HepG2 (cell line): ENCODE results near the gene NSUN6.

Experiments used
- CTCF ChIP-seq: sonication (generic); formaldehyde crosslinking; IDR thresholded peaks from 2 replicates; pipeline ENCODE4 v1.5.0; 2020; ENCODE audit warnings: mild to moderate bottlenecking, missing genetic modification reagents, moderate library complexity
- EP300 ChIP-seq, 3 experiments: sonication (generic) in 1 of 3; formaldehyde crosslinking in 1 of 3; IDR thresholded peaks; 2 replicates each; pipeline versions ENCODE4 v1.5.1 to v1.6.1; 2011 to 2020; ENCODE audit warnings: low read depth in 2 of 3, low read length in 2 of 3, borderline replicate concordance in 1 of 3, improper control_type of control experiment in 1 of 3, mild to moderate bottlenecking in 1 of 3, missing genetic modification reagents in 1 of 3, moderate library complexity in 1 of 3
- HOXA3 ChIP-seq: sonication (generic); formaldehyde crosslinking; IDR thresholded peaks from 2 replicates; pipeline ENCODE4 v1.5.0; 2020; ENCODE audit warnings: missing genetic modification reagents
- HOXA5 ChIP-seq: sonication (generic); formaldehyde crosslinking; IDR thresholded peaks from 2 replicates; pipeline ENCODE4 v1.4.0; 2020; ENCODE audit warnings: missing genetic modification reagents
- KDM1A ChIP-seq: IDR thresholded peaks from 2 replicates; pipeline ENCODE4 v1.6.1; 2016; ENCODE audit warnings: missing compliant biosample characterization
- KDM5A ChIP-seq: fragments of 200-600 bp; sonication (generic); IDR thresholded peaks from 2 replicates; pipeline ENCODE4 v1.7.0; 2018; ENCODE audit warnings: antibody characterized with exemption, mild to moderate bottlenecking, low read length, borderline replicate concordance
- NFE2L1 ChIP-seq: sonication (generic); formaldehyde crosslinking; IDR thresholded peaks from 2 replicates; pipeline ENCODE4 v1.4.0; 2020; ENCODE audit warnings: missing genetic modification reagents, mild to moderate bottlenecking, borderline replicate concordance
- NR2F2 ChIP-seq: IDR thresholded peaks from 2 replicates; pipeline ENCODE4 v1.6.1; 2012; ENCODE audit warnings: low read depth, inconsistent platforms, borderline replicate concordance
- SP140L ChIP-seq: sonication (generic); formaldehyde crosslinking; IDR thresholded peaks from 2 replicates; pipeline ENCODE4 v1.4.0; 2020; ENCODE audit warnings: missing genetic modification reagents, borderline replicate concordance
- SUZ12 ChIP-seq: fragments of 150-350 bp; IDR thresholded peaks from 2 replicates; pipeline ENCODE4 v1.6.1; 2014; ENCODE audit warnings: low read depth, low read length
- TRIM24 ChIP-seq: sonication (generic); formaldehyde crosslinking; IDR thresholded peaks from 2 replicates; pipeline ENCODE4 v1.8.0; 2022; ENCODE audit warnings: mild to moderate bottlenecking, missing genetic modification reagents
- ZBTB1 ChIP-seq: sonication (generic); formaldehyde crosslinking; IDR thresholded peaks from 2 replicates; pipeline ENCODE4 v1.4.0; 2020; ENCODE audit warnings: missing genetic modification reagents, borderline replicate concordance
- ZFP36L2 ChIP-seq: sonication (generic); formaldehyde crosslinking; IDR thresholded peaks from 2 replicates; pipeline ENCODE4 v1.4.0; 2020; ENCODE audit warnings: missing genetic modification reagents
- ZNF737 ChIP-seq: sonication (generic); formaldehyde crosslinking; IDR thresholded peaks from 2 replicates; pipeline ENCODE4 v1.5.0; 2020; ENCODE audit warnings: missing genetic modification reagents, mild to moderate bottlenecking, borderline replicate concordance

DNA sequence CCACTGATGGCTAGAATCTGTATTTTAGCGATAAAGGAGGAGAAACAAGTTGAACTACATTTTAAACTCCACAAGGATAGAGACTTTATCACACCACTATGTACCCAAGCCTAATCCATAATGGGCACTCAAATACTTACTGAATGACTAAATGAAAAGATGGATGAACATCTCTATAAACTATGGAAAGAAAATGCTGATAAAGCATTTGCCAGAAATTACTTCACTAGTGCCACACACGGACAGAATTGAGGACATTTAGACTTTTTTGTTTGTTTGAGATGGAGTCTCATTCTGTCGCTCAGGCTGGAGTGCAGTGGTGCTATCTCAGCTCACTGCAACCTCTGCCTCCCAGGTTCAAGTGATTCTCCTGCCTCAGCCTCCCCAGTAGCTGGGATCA, 1.7 kb upstream of the NSUN6 start:
- TF ChIP-seq NFE2L1 (no peak), NR2F2 (no peak), SUZ12 (no peak), ZNF737 (CRISPR knock-in tag) (no peak), HOXA5 (CRISPR knock-in tag) (no peak), SP140L (no peak), ZFP36L2 (no peak), CTCF (no peak), TRIM24 (no peak), HOXA3 (CRISPR knock-in tag) (no peak), KDM5A (no peak), EP300 (IDR thresholded peaks at IDR 0.05; ENCODE audit: low read depth in 2 of 2, low read length in 2 of 2) (no peak), EP300 (CRISPR knock-in tag; IDR thresholded peaks at IDR 0.05; ENCODE audit: borderline replicate concordance) (no peak), ZBTB1 (no peak), KDM1A (CRISPR knock-in tag) (no peak)
